Epithelial cell of proximal tubule (primary cell): ENCODE results near the gene CDH22. TPM values are rescaled to one million over a fixed set of nuclear protein-coding genes. Genes with fewer than 3 reads are reported as not detected.

Experiments
- DNase-seq: peaks from one replicate; pipeline ENCODE4 v3.0.0-alpha.2; 2011; ENCODE audit warnings: low read depth
- H3K4me3 ChIP-seq: 2 replicates; pipeline ENCODE4 v1.5.1; 2011; ENCODE audit warnings: low read depth, mild to moderate bottlenecking, low read length
- total RNA-seq: library from RNA; depleted of rRNA; stranded (reverse); fragments of >200 nt; gene quantifications from 2 replicates; pipeline ENCODE4 v1.2.3, GENCODE V29; 2015
- TF ChIP-seq, protein P1 (sequence below): conservative IDR thresholded peaks from 2 replicates; pipeline ENCODE4 v1.5.1; 2012; ENCODE audit warnings: low read depth, mild to moderate bottlenecking, low read length

The CDH22 gene
- total RNA-seq, 1 donor from 2014 or later, result not detected

- TF ChIP-seq, protein P1, sequence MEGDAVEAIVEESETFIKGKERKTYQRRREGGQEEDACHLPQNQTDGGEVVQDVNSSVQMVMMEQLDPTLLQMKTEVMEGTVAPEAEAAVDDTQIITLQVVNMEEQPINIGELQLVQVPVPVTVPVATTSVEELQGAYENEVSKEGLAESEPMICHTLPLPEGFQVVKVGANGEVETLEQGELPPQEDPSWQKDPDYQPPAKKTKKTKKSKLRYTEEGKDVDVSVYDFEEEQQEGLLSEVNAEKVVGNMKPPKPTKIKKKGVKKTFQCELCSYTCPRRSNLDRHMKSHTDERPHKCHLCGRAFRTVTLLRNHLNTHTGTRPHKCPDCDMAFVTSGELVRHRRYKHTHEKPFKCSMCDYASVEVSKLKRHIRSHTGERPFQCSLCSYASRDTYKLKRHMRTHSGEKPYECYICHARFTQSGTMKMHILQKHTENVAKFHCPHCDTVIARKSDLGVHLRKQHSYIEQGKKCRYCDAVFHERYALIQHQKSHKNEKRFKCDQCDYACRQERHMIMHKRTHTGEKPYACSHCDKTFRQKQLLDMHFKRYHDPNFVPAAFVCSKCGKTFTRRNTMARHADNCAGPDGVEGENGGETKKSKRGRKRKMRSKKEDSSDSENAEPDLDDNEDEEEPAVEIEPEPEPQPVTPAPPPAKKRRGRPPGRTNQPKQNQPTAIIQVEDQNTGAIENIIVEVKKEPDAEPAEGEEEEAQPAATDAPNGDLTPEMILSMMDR, result no peak
- DNase-seq, result no peak
These were observed 9.9 kb downstream of the CDH22 start for GRCh38 chr20:46298374-46298773.

DNA sequence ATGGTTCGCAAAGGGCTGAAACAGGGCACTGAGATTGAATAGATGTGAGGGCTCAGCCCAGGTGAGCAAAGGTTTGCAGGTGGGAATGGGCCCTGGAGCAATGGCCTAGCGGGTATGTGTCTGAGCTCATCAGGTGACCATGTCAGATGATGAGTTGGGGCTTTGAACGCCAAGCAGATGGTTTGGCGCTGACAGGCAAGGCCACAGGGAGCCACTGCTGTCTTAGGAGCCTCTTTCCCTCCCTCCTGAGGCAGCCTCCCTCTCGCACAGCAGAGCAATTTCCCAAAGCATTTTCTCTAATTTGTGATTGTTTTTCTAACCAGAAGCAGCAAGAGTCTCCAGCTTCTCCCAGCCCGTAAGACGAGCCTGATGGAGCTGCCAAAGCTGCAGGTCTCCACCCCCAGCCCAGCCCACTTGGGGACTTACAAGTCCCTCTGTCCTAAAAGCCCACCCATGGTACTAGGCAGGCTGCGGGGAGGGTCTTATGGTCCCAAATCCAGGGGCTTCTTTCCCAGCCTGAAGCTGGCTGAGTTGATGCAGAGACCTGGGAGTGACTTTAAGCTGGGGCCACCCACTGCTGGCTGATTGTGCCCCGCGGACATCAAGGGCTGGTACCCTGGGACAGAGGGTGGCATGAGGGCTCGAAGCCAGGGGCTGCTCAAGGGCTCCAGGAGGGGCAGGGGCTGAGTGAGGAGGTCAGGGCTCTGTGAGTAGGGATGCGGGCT lies 11.6 kb downstream of the CDH22 start:
- no peak overlapping the region for H3K4me3 ChIP-seq
- TF ChIP-seq, protein P1, result no peak
- no peak for DNase-seq

More at GRCh38 chr20:46298374-46298773, 9.9 kb downstream of the CDH22 start:
- H3K4me3 ChIP-seq, result no peak overlapping the region

GRCh38 chr20:46293084-46293483 lies 15.2 kb downstream of the CDH22 start:
- TF ChIP-seq, protein P1, result no peak
- no peak for DNase-seq
- H3K4me3 ChIP-seq, result no peak overlapping the region

- TF ChIP-seq, protein P1, result no peak
- DNase-seq, result no peak
- no peak overlapping the region for H3K4me3 ChIP-seq
These were observed 16.9 kb downstream of the CDH22 start for GRCh38 chr20:46291401-46291800.

- DNase-seq, result no peak
- no peak overlapping the region for H3K4me3 ChIP-seq
- TF ChIP-seq, protein P1, result no peak
These were observed 18.9 kb downstream of the CDH22 start for GRCh38 chr20:46289432-46289831.

- DNase-seq, result no peak
- TF ChIP-seq, protein P1, result no peak
- no peak overlapping the region for H3K4me3 ChIP-seq
These were observed 21.3 kb downstream of the CDH22 start for GRCh38 chr20:46286977-46287376.

DNA sequence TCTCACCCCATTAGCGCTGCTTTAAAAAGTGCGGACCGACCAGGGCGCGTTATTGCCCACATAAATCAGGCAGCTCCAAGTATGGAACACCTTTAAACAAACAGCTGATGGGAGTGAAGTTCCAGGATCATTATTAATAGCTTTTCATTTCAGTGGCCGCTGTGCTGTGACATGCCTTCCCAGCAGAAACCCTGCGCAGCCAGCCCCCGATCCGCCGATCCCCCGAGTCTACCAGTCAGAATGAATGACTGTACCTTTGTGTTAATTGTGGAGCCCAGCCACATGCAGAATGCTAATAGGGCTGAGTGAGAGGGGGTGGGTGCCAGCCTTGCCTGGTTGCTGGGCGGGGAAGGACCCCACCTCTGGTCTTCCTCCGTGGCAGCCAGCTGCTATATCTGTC lies 21.9 kb downstream of the CDH22 start:
- TF ChIP-seq, protein P1, result no peak
- no peak for DNase-seq
- no peak overlapping the region for H3K4me3 ChIP-seq
